Activated CD4-positive, alpha-beta memory T cell treated with anti-CD3 and anti-CD28 coated beads, Interleukin-2, amount 10 ng/mL, durations not matched to agents 7 days and 5 days (primary cell): ENCODE data around the gene LIMS1. TPM values are rescaled to one million over a fixed set of nuclear protein-coding genes. Genes with fewer than 3 reads are reported as not detected.
"Not testable (repeated sequence)": the region's sequence is repeated elsewhere in the genome, so short reads cannot be mapped to it uniquely, and the experiment has no call there.

Source experiments
- CTCF ChIA-PET: fragments of 350-600 bp; sonication (Branson Sonifier 250); formaldehyde crosslinking; loops from one replicate; lab custom pipeline; 2021; ENCODE audit warnings: antibody characterized with exemption, inconsistent platforms; lab: Charles Lee
- POLR2A ChIA-PET: fragments of 350-600 bp; sonication (Branson Sonifier 250); formaldehyde crosslinking; loops from one replicate; lab custom pipeline; 2021; ENCODE audit warnings: antibody characterized with exemption; lab: Charles Lee
- DNase-seq: peaks from one replicate; pipeline ENCODE4 v3.0.0-alpha.2; 2020
- H3K27ac Mint-ChIP-seq: one replicate; pipeline ENCODE4 v1.8.0; 2021; ENCODE audit warnings: mild to moderate bottlenecking, mixed read lengths
- H3K27me3 Mint-ChIP-seq: one replicate; pipeline ENCODE4 v1.8.0; 2021; ENCODE audit warnings: mixed read lengths
- H3K36me3 Mint-ChIP-seq: one replicate; pipeline ENCODE4 v1.8.0; 2021; ENCODE audit warnings: low read depth, mixed read lengths
- H3K4me1 Mint-ChIP-seq: one replicate; pipeline ENCODE4 v1.8.0; 2021; ENCODE audit warnings: mixed read lengths
- H3K4me3 Mint-ChIP-seq: one replicate; pipeline ENCODE4 v1.8.0; 2021; ENCODE audit warnings: mild to moderate bottlenecking, mixed read lengths
- H3K9me3 Mint-ChIP-seq: one replicate; pipeline ENCODE4 v1.8.0; 2021; ENCODE audit warnings: mixed read lengths
- total RNA-seq, 2 experiments: library from RNA; stranded (reverse); gene quantifications; one replicate each; pipeline ENCODE4 v1.2.3, GENCODE V29; 2021

LIMS1 gene
- total RNA-seq, 2 experiments from 2014 or later = 129 to 136 TPM

DNA sequence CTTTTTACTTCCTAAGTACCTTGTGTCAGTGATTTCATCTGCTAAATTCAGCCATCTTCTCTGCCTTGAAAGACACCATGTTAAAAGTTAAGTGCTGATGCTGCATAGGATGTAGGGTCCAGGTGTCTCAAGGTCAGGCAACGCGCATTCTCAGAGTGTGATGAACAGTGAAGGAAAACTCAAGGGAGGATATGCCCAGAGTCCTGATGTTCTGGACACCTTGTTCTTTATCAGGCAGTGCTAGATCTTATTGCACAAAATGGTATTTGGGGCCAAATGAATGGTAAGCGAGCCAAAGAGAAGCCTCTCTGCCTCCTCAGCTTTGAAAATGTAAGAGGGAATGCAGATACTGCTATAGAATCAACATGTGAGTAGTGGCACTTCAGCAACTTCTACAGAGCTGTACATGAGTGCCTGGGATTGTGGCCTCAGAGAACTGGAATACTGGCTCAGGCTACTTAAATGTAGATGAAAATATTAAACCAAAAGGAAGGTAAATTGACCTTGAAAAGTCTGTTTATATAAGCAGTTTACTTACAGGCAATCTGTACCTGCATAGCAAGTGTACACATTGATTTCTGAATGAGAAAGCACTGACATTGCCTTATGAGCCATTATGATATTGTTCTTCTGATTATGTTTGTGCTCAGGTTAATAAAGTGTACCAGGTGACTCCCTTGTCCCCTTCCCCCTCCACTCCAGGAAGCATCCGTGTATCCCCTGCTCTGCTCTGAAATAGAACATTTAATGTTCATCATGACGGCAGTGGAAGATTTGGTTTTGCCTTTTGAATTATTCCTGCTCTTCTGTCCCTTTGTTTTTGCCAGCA, 98.3 kb downstream of the LIMS1 start:
- no peaks in the 10 kb centered on the region for H3K9me3 Mint-ChIP-seq
- no peak overlapping the region for H3K27ac Mint-ChIP-seq
- POLR2A ChIA-PET = interaction anchor here (1.5 to 13.3 kb wide), 4 partner anchors 10 to 27 kb away, joined by 4 to 279 read pairs (median 86); no protein-coding TSS in a partner anchor

DNA sequence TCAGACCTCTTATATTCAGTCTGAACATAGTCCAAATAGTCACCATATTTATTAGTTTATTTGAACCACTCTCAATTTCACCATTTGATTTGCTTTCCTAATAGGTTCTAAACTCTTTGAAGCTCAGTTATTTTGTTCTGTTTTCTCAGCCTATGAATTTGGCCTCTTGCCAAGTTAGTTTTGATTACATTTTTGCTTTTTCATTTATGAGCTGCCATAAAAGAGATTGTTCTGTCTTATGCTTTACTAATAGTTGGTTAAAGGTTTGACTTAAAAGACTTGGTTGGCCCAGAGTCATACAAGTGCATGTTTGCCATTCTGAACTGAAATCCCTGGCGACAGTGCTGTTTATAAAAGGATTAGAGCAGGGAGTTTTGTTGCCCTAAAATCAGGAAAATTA, 99.1 kb downstream of the LIMS1 start:
- H3K9me3 Mint-ChIP-seq = no peaks in the 10 kb centered on the region
- H3K27ac Mint-ChIP-seq = no peak overlapping the region
- no peak for DNase-seq
- no peak overlapping the region for H3K4me3 Mint-ChIP-seq
- ChIA-PET POLR2A (interaction anchor here (4.8 to 12.0 kb wide), 3 partner anchors 11 to 23 kb away, joined by 29 to 144 read pairs (median 52); no protein-coding TSS in a partner anchor), CTCF (interaction anchor here (1.0 to 13.1 kb wide), 6 partner anchors 9 to 100 kb away, joined by 3 to 365 read pairs (median 4); no protein-coding TSS in a partner anchor)
- peaks cover 48% of the 10 kb centered on the region for H3K36me3 Mint-ChIP-seq
- H3K27me3 Mint-ChIP-seq = no peaks in the 10 kb centered on the region
- peaks cover 87% of the 10 kb centered on the region for H3K4me1 Mint-ChIP-seq

More for the DNA sequence above, 98.3 kb downstream of the LIMS1 start:
- CTCF ChIA-PET = interaction anchor here (2.0 to 13.1 kb wide), 3 partner anchors 14 to 48 kb away, joined by 4 to 365 read pairs (median 16); no protein-coding TSS in a partner anchor
- Mint-ChIP-seq H3K27me3 (no peaks in the 10 kb centered on the region), H3K36me3 (peaks cover 53% of the 10 kb centered on the region), H3K4me3 (no peak overlapping the region), H3K4me1 (peaks cover 88% of the 10 kb centered on the region)
- no peak for DNase-seq

DNA sequence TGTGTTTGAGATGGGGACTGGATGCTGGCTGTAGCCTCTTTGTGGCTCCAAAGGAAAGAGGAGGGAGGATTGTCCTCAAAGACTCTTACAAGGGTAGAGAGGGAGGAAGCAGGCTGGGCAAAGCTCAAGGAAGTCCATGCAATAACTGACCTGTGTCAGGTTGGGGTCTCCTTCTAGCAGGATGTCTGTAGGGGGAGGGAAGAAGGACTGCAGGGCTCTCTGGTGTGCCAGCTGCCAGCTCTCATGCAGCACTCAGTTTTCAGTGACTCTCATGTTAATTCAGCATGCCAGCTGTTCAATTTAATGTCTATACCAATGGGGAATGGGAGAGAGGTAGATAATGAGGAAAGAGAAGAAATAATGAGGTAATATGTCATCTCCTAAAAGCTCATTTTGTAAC, 99.7 kb downstream of the LIMS1 start:
- Mint-ChIP-seq H3K27ac (no peak overlapping the region), H3K4me1 (peaks cover 83% of the 10 kb centered on the region), H3K36me3 (peaks cover 45% of the 10 kb centered on the region), H3K4me3 (no peak overlapping the region), H3K27me3 (no peaks in the 10 kb centered on the region), H3K9me3 (no peaks in the 10 kb centered on the region)
- DNase-seq = no peak
- ChIA-PET POLR2A (interaction anchor here (4.8 to 12.0 kb wide), 3 partner anchors 12 to 23 kb away, joined by 29 to 144 read pairs (median 52); no protein-coding TSS in a partner anchor), CTCF (interaction anchor here (1.0 to 13.1 kb wide), 7 partner anchors 9 to 100 kb away, joined by 3 to 365 read pairs (median 4); partner anchors contain the start of gene RANBP2)

GRCh38 chr2:108634576-108635160, 100.4 kb downstream of the LIMS1 start:
- Mint-ChIP-seq H3K27me3 (no peaks in the 10 kb centered on the region), H3K9me3 (no peaks in the 10 kb centered on the region), H3K36me3 (peaks cover 40% of the 10 kb centered on the region), H3K27ac (no peak overlapping the region), H3K4me3 (no peak overlapping the region), H3K4me1 (peaks cover 80% of the 10 kb centered on the region)
- DNase-seq = no peak
- ChIA-PET CTCF (interaction anchor here (0.8 to 13.1 kb wide), 9 partner anchors 8 to 101 kb away, joined by 3 to 365 read pairs (median 4); partner anchors contain the start of gene RANBP2), POLR2A (interaction anchor here (4.8 to 12.0 kb wide), 3 partner anchors 13 to 24 kb away, joined by 29 to 144 read pairs (median 52); no protein-coding TSS in a partner anchor)

DNA sequence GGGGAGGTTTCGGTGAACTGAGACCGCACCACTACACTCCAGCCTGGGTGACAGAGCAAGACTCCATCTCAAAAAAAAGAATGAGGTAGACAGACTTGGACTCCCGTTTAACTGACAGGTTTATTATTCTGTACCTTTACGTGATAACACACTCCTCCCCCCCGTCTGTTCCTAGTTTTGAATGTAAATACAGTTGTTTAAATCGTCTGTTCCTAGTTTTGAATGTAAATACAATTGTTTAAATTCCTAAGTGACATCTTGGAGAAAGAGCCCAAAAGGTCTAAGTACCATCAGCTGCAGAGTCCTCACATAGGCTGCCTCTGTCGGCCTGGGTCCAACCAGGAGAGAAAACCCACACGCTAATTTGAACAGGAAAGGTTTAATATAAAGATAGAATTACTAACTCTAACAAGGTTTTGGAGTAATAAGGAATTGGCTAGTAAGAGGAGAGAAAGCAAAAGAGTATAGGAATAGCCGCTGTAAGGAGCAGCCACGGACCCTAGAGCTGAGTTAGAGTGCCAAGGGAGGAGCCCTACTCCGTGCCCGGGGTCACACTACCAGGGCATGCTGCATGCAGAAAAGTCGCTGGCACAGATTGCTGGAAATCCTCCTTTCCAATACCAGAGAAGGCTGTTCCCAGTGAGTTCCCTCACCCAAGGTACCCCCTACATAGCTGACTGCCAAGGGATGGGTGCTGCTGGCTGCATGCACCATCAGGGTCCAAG, 101.5 kb downstream of the LIMS1 start:
- DNase-seq = no peak
- ChIA-PET POLR2A (interaction anchor here (0.9 to 12.0 kb wide), 7 partner anchors 14 to 102 kb away, joined by 3 to 144 read pairs (median 18); no protein-coding TSS in a partner anchor), CTCF (interaction anchor here (0.8 to 13.1 kb wide), 14 partner anchors 12 to 142 kb away, joined by 3 to 365 read pairs (median 6); no protein-coding TSS in a partner anchor)
- H3K27me3 Mint-ChIP-seq = no peaks in the 10 kb centered on the region
- H3K36me3 Mint-ChIP-seq = peaks cover 34% of the 10 kb centered on the region
- peaks cover 81% of the 10 kb centered on the region for H3K4me1 Mint-ChIP-seq
- H3K9me3 Mint-ChIP-seq = no peaks in the 10 kb centered on the region
- H3K27ac Mint-ChIP-seq = no peak overlapping the region
- H3K4me3 Mint-ChIP-seq = no peak overlapping the region

- peaks cover 77% of the 10 kb centered on the region for H3K4me1 Mint-ChIP-seq
Observed at GRCh38 chr2:108637304-108637669, 103.0 kb downstream of the LIMS1 start.

GRCh38 chr2:108640731-108641130, 106.5 kb downstream of the LIMS1 start:
- H3K27me3 Mint-ChIP-seq = no peaks in the 10 kb centered on the region
- peaks cover 56% of the 10 kb centered on the region for H3K4me1 Mint-ChIP-seq
- ChIA-PET CTCF (interaction anchor here (13.1 kb wide), 1 partner anchor 22 kb away, joined by 365 read pairs; no protein-coding TSS in a partner anchor), POLR2A (interaction anchor here (1.2 kb wide), 3 partner anchors 16 to 78 kb away, joined by 3 to 4 read pairs (median 3); partner anchors contain the start of gene RANBP2)
- peaks cover 52% of the 10 kb centered on the region for H3K36me3 Mint-ChIP-seq
- no peak overlapping the region for H3K4me3 Mint-ChIP-seq
- no peak overlapping the region for H3K27ac Mint-ChIP-seq
- DNase-seq = no peak
- H3K9me3 Mint-ChIP-seq = peaks cover 6% of the 10 kb centered on the region

More at GRCh38 chr2:108637304-108637669, 103.0 kb downstream of the LIMS1 start:
- peaks cover 32% of the 10 kb centered on the region for H3K36me3 Mint-ChIP-seq
- no peak overlapping the region for H3K4me3 Mint-ChIP-seq
- H3K9me3 Mint-ChIP-seq = no peaks in the 10 kb centered on the region
- no peak for DNase-seq
- CTCF ChIA-PET = interaction anchor here (0.7 to 13.1 kb wide), 13 partner anchors 11 to 149 kb away, joined by 3 to 365 read pairs (median 6); partner anchors contain the start of gene RANBP2
- no peak overlapping the region for H3K27ac Mint-ChIP-seq
- POLR2A ChIA-PET = interaction anchor here (1.4 to 12.0 kb wide), 4 partner anchors 15 to 31 kb away, joined by 18 to 144 read pairs (median 40); no protein-coding TSS in a partner anchor
- no peaks in the 10 kb centered on the region for H3K27me3 Mint-ChIP-seq

DNA sequence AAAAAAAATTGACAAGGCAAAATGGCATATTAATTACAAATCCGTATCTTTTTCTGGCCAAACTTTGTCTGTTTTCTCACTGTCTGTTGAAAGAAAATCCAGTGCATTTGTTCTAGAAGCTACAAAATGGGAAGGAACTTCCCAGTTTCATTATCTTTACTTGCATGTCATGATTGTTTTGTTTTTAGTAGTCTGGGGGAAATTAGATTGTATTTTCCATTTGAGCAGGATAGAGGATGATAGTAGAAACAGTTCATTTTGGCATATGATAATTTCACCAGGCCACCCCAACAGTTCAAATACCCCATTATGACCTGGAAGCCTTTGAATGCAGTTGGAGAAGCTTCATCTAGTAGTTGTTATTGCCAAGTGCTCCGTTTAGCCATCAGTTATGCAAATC, 107.5 kb downstream of the LIMS1 start:
- no peak overlapping the region for H3K4me3 Mint-ChIP-seq
- H3K27me3 Mint-ChIP-seq = no peaks in the 10 kb centered on the region
- H3K36me3 Mint-ChIP-seq = peaks cover 56% of the 10 kb centered on the region
- ChIA-PET CTCF (interaction anchor here (0.6 to 13.1 kb wide), 5 partner anchors 8 to 429 kb away, joined by 3 to 365 read pairs (median 5); no protein-coding TSS in a partner anchor), POLR2A (interaction anchor here (0.6 to 1.2 kb wide), 3 partner anchors 14 to 77 kb away, joined by 3 to 6 read pairs (median 3); partner anchors contain the start of gene RANBP2)
- no peak overlapping the region for H3K27ac Mint-ChIP-seq
- no peak for DNase-seq
- H3K4me1 Mint-ChIP-seq = peaks cover 52% of the 10 kb centered on the region
- H3K9me3 Mint-ChIP-seq = peaks cover 14% of the 10 kb centered on the region

DNA sequence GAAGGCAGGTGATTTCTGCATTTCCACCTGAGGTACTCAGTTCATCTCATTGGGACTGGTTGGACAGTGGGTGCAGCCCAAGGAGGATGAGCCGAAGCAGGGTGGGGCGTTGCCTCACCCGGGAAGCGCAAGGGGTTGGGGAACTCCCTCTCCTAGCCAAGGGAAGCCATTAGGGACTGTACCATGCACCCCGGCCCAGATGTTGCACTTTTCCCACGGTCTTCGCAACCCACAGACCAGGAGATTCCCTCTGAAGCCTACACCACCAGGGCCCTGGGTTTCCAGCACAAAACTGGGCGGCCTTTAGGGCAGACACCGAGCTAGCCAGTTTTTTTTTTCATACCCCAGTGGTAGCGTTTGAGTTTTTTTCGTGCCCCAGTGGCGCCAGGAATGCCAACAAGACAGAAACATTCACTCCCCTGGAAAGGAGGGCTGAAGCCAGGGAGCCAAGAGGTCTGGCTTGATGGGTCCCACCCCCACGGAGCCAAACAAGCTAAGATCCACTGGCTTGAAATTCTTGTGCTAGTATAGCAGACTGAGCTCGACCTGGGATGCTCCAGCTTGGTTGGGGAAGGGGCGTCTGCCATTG, 109.1 kb downstream of the LIMS1 start:
- H3K4me3 Mint-ChIP-seq = no peak overlapping the region
- H3K27ac Mint-ChIP-seq = no peak overlapping the region
- peaks cover 70% of the 10 kb centered on the region for H3K36me3 Mint-ChIP-seq
- H3K4me1 Mint-ChIP-seq = peaks cover 53% of the 10 kb centered on the region
- ChIA-PET POLR2A (interaction anchor here (1.3 kb wide), 1 partner anchor 37 kb away, joined by 4 read pairs; no protein-coding TSS in a partner anchor), CTCF (interaction anchor here (13.1 kb wide), 1 partner anchor 25 kb away, joined by 365 read pairs; no protein-coding TSS in a partner anchor)
- no peaks in the 10 kb centered on the region for H3K27me3 Mint-ChIP-seq
- H3K9me3 Mint-ChIP-seq = peaks cover 19% of the 10 kb centered on the region
- no peak for DNase-seq

GRCh38 chr2:108643862-108644261, 109.6 kb downstream of the LIMS1 start:
- Mint-ChIP-seq H3K36me3 (peaks cover 75% of the 10 kb centered on the region), H3K9me3 (peaks cover 19% of the 10 kb centered on the region), H3K4me1 (peaks cover 58% of the 10 kb centered on the region)
- H3K4me3 Mint-ChIP-seq, CTCF ChIA-PET, H3K27ac Mint-ChIP-seq, DNase-seq, H3K27me3 Mint-ChIP-seq, POLR2A ChIA-PET: not testable (repeated sequence)

GRCh38 chr2:108644446-108644845, 110.2 kb downstream of the LIMS1 start:
- H3K27ac Mint-ChIP-seq, H3K27me3 Mint-ChIP-seq, H3K4me3 Mint-ChIP-seq, DNase-seq, POLR2A ChIA-PET, CTCF ChIA-PET: not testable (repeated sequence)
- Mint-ChIP-seq H3K9me3 (peaks cover 19% of the 10 kb centered on the region), H3K36me3 (peaks cover 77% of the 10 kb centered on the region), H3K4me1 (peaks cover 60% of the 10 kb centered on the region)
